Stimulated activated CD8-positive, alpha-beta memory T cell treated with anti-CD3 and anti-CD28 coated beads, Interleukin-4, amount 100 ng/mL, for 24 hours (primary cell): ENCODE measurements around the gene TBC1D4.
"Not testable (repeated sequence)": the region's sequence is repeated elsewhere in the genome, so short reads cannot be mapped to it uniquely, and the experiment has no call there.

ENCODE experiments used
- DNase-seq: peaks from one replicate; pipeline ENCODE4 v3.0.0-alpha.2; 2020; ENCODE audit warnings: low read depth

The TBC1D4 gene

DNA sequence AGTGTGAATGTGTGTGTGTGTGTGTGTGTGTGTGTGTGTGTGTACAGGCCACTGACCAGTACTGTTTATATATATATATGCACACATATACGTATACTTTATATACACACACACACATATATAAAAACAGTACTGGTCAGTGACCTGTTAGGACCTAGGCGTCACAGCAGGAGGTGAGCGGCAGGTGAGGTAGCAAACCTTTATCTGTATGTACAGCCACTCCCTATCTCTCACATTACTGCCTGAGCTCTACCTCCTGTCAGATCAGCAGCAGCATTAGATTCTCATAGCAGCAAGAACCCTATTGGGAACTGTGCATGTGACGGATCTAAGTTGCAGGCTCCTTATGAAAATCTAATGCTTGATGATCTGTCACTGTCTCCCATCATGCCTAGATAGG lies 34.5 kb downstream of the TBC1D4 start:
- DNase-seq, result no peak

DNA sequence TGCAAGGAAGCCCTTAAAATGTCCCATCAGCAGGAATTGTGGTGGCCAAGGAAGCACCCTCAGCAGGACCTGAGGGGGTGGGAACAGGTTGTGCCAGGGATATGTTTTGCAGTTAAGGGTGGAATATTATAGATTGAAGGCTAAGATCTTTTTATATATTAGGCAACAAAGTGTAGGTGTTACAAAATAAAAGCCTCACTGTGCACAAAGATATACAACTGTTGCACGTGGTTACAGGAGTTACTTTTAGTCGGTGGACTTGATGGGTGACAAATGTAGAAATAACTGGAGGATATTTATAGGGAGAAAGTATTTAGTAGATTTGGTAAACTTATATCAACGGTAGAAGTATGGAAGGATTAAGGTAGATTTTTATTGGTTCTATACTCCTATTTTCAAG lies 35.1 kb downstream of the TBC1D4 start:
- DNase-seq, result no peak

DNA sequence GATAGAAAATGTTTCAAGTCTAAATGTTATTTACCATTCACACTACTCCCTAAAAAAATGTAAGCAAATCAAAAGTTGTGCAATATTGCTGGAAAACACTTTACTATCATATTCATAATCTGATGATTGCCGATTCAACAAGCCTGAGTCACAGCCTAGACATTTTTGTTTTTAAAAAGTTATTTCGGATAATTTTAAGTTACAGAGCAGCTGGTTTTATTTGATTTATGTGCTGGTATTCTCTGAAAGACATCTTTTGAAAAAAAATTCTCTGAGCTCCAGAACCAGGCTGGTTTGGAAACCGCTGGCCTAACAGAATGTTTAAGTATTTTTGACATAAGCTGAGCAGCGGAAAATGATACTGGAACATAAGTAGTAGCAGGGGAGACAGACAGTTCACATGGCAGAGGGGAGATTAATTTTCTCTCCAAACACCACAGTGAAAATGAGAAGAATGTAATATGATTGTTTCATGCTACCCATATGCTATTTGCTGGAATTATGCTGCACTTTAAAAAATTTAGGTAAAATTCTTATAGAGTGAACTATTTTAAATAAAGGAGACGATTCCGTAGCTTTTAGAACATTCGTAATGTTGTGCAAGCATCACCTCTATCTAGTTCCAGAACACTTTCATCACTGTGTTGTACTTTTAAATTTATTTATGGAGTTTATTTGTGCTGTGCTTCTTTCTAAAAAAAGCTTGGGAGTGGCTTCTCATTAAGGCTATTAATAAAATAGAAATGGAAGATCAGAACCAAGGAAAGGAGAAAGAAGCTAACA lies 36.1 kb downstream of the TBC1D4 start:
- no peak for DNase-seq

DNA sequence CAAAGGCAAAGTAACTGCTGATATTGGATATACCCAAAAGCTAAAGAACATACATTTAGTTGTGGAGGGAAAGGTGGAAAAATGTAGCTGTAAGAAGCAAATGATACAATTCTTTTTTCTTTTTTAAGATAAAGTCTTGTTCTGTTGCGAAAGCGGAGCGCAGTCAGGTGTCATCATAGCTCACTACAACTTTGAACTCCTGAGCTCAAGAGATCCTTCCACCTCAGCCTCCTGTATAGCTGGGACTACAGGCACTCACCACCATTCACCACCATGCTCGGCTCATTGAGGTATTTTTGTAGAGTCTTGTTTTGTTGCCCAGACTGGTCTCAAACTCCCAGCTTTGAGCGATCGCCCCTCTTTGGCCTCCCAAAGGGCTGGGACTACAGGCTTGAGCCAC lies 38.0 kb downstream of the TBC1D4 start:
- DNase-seq, result no peak

DNA sequence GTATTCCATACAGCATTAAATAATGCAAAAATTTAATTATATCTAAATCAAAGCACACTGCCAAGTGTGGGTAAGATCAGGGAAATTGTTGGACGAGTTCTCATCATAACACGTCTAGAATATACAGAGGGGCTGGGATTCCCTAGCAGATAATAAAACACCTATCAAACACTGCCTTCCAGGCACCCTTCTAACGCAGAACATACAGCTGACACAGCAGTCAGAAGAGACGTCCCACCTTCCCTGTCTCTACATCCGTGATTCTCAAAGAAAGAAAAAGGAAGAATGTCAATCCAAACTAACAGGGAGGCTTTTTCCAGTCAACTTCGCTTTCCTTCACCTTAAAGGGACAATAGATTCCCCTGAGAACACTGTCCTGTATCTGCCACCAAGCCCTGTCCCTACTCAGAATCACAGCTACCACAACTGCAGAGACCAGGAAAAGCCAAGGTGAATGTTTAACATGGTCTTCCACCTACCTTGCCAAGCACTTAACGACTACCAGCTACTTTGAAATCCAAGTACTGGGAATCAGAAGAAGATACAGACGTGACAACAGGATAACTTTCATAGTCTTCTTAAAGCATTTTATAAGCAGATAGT lies 38.5 kb downstream of the TBC1D4 start:
- DNase-seq, result no peak

DNA sequence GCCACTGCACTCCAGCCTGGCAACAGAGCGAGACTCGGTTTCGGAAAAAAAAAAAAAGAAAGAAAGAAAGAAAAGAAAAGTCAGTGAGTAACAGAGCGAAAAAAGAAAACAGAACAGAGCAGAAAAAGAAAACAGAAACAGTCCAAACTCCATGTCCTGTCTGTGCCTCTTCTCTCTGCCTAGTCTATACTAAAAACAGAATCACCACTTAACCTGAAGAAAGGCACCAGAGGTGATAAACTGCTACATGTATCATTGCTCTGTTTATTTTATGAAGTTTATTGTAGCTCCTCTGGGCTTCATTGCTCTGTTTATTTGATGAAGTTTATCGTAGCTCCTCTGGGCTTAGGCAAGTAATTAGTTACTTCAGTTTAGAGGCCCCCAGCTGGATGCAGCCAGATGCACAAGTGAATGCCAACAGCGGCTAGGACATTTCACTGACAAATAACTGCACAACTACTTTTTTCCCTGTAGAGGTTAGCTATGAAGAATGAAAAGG lies 39.2 kb downstream of the TBC1D4 start:
- DNase-seq, result no peak

DNA sequence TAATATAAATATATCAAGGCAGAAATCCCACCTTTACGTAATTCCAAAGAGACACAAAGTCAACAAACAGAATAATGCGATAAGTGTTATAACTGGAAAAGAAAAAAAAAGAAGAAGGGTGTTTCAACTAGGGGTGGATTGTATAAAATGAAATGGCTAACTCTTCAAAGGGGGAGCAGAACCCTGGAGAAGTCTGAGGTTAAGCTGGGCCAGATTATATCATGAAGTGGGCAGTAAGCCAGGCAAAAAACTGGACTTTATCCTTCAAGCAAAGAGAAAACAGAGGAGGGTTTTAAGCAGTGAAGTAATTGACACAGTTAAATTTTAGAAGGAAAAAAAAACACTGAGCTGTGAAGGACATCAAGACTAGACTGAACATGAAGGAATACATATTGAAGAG lies 41.9 kb downstream of the TBC1D4 start:
- DNase-seq, result no peak

DNA sequence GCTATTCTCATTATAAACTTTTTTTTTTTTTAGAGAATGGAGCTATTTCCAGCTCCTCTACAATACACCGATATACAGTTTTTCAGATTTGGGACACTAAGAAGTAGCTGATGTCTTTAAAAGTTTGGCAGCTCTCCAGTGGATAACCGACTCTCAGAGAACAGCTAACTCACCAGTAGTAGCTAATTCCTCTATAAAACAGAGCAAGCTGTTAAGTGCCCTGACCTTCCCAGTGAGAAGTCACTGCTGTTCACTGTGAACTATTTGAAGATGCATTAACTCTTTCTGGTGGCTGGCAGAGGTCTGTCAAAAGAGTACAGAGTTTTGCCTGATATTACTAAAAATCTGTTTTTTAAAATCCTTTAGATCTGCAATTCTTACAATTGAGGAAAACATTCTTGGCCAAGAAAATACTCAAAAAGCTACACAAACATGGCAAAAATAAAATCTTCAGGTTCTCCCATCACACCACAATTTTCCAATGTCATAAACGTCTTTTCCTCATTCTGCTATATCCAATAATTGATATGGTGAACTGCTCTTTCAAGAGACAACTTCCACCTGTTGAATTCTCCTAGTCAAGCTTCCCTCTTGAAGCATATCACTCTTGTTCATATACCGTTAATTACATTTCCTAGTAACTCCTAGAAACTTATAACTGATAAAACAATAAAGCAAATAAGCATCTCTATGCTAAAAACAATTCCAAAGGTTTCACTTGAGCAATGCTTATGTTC lies 44.2 kb downstream of the TBC1D4 start:
- DNase-seq, result no peak

DNA sequence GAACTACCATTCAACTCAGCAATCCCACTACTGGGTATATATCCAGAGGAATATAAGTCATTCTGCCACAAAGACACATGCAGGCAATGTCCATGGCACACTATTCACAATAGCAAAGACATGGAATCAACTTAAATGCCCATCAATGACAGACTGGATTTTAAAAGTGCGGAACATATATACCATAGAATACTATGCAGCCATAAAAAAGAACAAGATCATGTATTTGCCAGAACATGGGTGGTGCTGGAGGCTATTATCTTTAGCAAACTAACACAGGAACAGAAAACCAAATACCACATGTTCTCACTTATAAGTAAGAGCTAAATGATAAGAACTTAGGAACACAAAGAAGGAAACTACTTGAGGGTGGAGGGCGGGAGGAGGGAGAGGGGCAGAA lies 47.8 kb downstream of the TBC1D4 start:
- not testable (repeated sequence) for DNase-seq

DNA sequence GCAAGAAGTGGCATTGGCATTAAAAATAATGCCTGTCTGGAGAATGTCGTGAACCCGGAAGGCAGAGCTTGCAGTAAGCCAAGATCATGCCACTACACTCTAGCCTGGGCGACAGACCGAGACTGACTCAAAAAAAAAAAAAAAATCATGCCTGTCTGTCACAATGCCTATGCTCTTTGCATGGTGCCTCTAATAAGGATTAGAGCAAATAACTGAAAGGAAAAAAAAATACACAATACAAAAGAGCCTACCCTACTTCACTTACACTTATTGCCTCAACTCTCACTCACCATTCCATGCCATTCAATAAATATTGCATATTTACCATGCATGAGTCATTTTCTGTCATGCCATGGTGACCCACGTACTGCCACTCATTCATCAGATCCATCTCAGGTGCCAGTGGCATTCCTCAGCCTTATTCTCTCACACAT lies 49.1 kb downstream of the TBC1D4 start:
- DNase-seq, result no peak

DNA sequence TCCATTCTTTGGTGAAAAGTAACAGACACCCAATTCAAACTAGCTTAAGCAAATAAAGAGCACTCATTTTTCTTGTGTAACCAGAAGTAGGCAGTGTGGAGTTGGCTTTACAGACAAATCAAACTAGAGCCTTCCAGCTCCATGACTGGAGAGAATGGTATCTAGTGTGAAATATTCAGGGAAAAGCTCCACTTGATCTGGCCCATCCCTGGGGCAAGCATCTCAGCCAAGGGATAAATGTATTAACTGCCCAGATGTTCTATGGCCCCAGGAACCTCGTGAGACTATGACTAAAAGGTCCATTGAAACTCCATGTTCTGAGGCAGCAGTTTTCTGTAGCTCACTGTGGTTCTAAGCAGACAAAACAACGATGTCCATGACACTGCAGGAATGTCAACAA lies 49.9 kb downstream of the TBC1D4 start:
- no peak for DNase-seq

DNA sequence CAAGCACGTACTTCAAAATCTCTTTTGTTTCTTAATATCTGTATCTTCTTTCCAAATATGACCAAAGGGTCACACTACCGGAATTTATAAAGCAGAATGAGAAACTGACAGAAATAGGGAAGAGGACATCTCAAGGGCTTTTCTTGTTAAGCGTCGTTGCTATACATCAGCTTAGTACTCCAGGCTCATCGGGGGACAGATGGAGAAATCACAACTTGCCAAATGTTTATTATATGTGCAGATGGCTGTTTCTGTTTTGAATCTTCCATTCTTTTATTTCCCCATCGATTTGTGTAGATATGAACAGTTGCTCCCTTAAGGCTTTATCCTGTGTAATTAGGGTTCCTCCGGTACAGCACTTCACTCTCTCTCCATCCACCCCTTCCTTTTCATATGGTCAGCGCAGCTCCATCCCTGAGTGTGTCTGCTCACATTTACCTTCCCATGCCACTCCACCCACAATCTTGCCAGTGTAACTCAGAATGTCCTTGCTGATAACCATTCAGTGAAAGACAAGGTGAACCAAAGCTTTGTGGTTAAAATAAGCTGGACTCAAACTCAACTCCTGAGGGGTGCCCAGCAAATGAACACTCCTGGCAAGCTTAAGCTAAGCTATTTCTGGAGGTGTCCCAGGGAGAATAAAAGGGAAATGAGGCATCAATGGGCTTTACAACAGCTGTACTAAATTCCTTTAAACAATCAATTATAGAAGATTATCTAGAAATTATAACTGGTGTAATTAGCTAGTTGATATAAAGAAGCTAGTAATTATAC lies 51.3 kb downstream of the TBC1D4 start:
- no peak for DNase-seq

DNA sequence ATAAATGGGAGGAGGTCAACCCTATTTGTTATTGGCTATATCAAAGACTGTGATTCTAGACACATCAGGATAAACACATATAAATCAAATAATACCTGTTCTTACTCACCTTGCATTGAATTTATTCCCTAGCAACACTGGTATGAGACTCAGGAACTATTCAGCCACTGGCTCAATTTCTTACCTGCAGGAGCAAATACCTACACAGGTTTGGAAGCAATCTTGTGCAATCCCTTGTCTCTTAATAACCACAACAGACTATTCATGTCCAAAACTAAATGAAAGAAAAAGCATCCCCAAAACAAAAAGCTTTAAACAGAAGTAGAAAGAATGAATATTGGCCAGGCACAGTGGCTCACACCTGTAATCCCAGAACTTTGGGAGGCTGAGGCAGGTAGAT lies 55.5 kb downstream of the TBC1D4 start:
- no peak for DNase-seq

DNA sequence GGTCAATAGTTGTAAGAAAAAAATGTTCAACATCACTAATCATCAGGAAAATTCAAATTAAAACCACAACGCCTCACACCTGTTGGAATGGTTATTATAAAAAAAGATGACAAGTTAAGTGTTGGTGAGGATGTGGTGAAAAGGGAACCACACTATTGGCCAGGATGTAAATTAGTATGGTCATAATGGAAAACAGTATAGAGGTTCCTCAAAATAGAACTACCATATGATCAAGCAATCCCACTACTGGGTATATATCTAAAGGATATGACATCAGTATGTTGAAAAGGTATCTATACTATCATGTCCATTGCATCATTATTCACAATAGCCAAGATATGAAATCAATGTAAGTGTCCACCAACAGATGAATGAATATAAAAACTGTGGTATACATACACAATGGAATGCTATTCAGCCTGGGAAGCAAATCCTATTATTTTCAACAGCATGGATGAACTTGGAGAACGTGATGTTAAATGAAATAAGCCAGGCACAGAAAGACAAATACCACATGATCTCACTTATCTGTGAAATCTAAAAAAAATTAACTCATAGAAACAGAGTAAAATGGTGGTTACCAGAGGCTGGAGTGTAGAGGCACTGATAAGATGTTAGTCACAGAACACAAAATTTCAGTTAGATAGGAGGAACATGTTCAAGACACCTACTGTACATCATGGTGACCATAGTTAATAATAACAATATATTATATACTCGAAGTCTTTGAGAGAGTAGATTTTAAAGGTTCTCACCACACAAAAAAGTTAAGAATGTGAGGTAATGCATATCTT lies 56.6 kb downstream of the TBC1D4 start:
- no peak for DNase-seq

DNA sequence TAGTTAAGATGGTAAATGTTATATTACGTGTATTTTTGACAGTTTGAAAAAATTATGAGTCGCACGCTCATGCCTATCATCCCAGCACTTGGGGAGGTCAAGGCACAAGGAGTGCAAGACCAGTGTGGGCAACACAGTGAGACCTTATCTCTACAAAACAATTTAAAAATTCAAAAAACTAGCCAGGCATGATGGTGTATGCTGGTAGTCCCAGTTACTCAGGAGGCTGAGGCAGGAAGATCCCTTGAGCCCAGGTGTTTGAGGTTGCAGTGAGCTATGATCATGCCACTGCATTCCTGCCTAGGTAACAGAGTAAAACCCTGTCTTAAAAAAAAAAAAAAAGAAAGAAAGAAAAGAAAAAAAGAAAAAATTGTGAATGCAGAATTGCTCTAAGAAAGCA lies 58.0 kb downstream of the TBC1D4 start:
- DNase-seq, result no peak

DNA sequence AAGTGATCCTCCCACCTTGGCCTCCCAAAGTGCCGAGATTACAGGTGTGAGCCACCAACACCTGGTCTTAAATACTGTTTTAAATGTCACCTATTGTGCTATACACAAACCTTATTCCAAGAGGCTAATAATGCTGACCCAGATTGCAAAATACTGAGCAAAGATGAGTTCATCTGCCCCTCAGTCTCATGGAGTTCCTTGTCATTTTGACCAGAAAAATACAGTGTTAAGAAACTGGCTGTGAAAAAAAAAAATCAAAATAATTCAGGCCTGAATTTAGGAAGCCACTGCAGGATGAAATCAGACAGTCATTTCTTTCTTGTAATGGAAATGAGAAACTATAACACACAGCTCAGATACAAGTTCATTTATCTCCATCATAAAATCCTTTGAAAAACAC lies 59.9 kb downstream of the TBC1D4 start:
- DNase-seq, result no peak

DNA sequence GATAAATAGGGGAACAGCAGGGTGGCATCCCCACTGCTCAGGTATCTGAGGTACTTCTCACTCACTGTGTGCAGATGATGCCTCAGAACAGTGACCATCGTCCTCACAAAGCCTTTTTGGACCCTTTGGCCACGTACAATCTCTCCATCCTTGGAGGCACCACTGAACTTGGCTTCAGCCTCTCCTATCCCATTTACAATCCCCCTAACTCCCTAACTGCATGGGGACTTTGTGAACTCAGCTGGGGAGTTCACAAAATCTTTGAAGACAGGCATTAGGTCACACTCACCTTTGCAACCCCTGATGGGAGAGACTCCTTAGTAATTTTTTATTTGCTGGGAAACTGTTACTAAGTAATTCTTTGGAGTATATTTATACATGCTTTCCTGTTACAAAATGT lies 60.8 kb downstream of the TBC1D4 start:
- DNase-seq, result no peak

DNA sequence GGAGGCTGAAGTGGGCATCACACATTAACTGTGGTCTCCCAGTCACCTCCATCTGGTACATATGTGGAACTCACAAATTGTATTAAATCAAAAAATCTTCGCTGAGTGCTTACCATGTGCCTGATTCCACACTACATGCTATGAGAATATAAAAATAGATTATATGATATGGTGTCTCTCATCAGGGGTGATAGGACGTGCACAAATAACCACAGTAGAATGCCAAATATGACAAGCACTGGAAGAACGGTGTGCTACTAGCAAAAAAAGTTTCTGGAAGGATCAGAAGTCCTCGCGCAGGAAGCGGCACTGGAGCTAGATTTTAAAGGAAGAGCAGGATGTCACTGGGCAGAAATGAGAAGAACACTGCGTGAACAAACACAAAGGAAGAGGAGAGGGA lies 62.3 kb downstream of the TBC1D4 start:
- DNase-seq, result no peak

DNA sequence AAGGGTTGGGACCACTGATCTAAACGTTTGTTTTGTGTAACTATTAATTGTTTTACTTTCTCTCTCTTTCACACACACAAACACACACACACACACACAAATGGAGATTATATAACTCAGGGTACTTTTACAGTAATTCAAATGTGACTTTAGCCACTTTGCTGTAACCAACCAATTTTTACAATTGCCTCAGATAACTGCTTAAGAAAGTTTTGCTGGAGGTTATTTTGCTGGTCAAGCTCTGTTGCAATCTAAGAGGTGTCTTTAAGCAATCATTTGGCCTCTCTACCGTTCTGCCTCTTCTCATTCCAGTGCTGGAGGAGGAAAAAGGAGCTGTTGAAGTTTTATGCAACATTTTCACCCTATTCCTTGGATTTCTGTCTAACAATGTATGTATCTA lies 63.0 kb downstream of the TBC1D4 start:
- DNase-seq, result no peak

DNA sequence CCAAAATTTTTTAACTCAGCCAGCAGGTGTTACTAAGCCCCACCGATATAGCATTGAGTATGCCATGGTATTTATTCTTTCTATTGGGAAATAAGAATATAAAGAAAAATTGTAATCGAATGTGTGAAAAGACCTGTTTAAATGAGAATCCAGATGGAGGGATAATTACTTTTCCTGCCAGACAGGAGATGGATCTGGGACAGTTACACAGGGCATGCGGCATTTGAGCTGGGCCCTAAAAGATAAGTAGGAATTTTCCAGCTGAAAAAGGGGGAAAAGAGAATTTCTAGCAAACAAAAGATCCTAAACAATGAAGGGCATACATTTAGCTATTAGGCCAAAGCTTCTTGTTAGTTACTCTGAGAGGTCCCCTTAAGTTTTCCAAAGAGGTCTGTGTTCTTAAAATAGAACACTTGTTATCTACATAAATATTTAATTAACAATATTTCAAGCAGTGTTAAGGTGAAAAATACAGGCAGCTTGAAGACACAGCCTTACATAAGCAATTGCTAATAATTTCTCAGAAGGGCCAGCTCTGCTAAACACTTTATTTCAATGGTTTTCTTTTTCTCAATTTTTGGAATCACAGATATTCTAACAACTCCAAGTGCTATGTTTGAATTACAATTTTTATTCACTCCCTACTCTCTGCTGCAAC lies 63.7 kb downstream of the TBC1D4 start:
- no peak for DNase-seq

DNA sequence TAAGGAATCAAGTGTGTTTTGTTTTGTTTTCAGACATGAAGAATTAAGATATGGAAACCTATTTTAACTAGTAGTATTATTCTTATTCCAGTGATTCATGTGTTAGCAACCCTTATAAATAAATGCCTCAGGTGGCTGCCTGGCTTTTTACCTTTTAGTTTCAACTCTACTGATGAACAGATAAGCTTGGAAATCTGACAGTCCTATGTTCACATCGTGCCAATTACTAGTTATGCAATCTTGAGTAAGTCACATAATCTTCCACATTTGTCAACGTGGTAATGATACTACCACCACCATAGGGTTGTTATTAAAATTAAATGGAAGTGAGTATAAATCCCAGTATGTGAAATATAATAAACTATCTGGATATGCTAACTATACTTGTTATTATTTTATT lies 64.3 kb downstream of the TBC1D4 start:
- no peak for DNase-seq
